Liver (tissue), 9 donors: ENCODE measurements around the gene ALAS1. TPM values are rescaled to one million over a fixed set of nuclear protein-coding genes. Genes with fewer than 3 reads are reported as not detected.

Experiments
- DNase-seq: peaks from one replicate; pipeline ENCODE4 v3.0.0-alpha.2; 2017; ENCODE audit warnings: low spot score
- H3K27ac ChIP-seq, 2 donors: one replicate each; pipeline ENCODE4 v1.7.0; 2013; ENCODE audit warnings: inconsistent platforms in 2 of 2, low read length in 2 of 2, control low read depth in 1 of 2, low read depth in 1 of 2, mild to moderate bottlenecking in 1 of 2
- H3K27me3 ChIP-seq, 4 donors: one replicate each; pipeline versions ENCODE4 v1.6.1 to v1.7.0; 2013; ENCODE audit warnings: low read length in 3 of 4, inconsistent platforms in 1 of 4, mild to moderate bottlenecking in 1 of 4, moderate library complexity in 1 of 4; ENCODE audit not compliant: control insufficient read depth in 4 of 4, insufficient read depth in 4 of 4
- H3K36me3 ChIP-seq, 4 donors: one replicate each; pipeline versions ENCODE4 v1.6.1 to v1.7.0; 2013; ENCODE audit warnings: low read length in 3 of 4, mild to moderate bottlenecking in 3 of 4, low read depth in 1 of 4, moderate library complexity in 1 of 4; ENCODE audit not compliant: control insufficient read depth in 4 of 4, insufficient read depth in 3 of 4
- H3K4me1 ChIP-seq, 4 donors: one replicate each; pipeline versions ENCODE4 v1.6.1 to v1.7.0; 2013; ENCODE audit warnings: low read length in 3 of 4, mild to moderate bottlenecking in 3 of 4, moderate library complexity in 1 of 4; ENCODE audit not compliant: control insufficient read depth in 4 of 4, insufficient read depth in 4 of 4
- H3K4me3 ChIP-seq, 3 donors: one replicate each; pipeline versions ENCODE4 v1.6.1 to v1.7.0; 2013; ENCODE audit warnings: low read length in 3 of 3, control low read depth in 1 of 3, low read depth in 1 of 3, mild to moderate bottlenecking in 1 of 3
- H3K9ac ChIP-seq, 2 donors: one replicate each; pipeline ENCODE4 v1.7.0; 2013; ENCODE audit warnings: low read length in 2 of 2, mild to moderate bottlenecking in 2 of 2, moderate library complexity in 2 of 2, control low read depth in 1 of 2, low read depth in 1 of 2
- H3K9me3 ChIP-seq, 4 donors: one replicate each; pipeline versions ENCODE4 v1.6.1 to v1.7.0; 2013; ENCODE audit warnings: low read length in 3 of 4; ENCODE audit not compliant: control insufficient read depth in 4 of 4
- EGR1 ChIP-seq, 2 donors: IDR thresholded peaks; 2 replicates each; pipeline ENCODE4 v1.6.1; 2016 to 2018; ENCODE audit warnings: antibody characterized with exemption in 2 of 2, low read depth in 2 of 2
- FOXA1 ChIP-seq: IDR thresholded peaks from 2 replicates; pipeline ENCODE4 v1.6.1; 2016; ENCODE audit warnings: antibody characterized with exemption
- FOXA2 ChIP-seq: IDR thresholded peaks from 2 replicates; pipeline ENCODE4 v1.6.1; 2016; ENCODE audit warnings: antibody characterized with exemption
- GABPA ChIP-seq, 2 donors: IDR thresholded peaks in 1 of 2; conservative IDR thresholded peaks in 1 of 2; 2 replicates each; pipeline ENCODE4 v1.6.1; 2016; ENCODE audit warnings: antibody characterized with exemption in 2 of 2, mild to moderate bottlenecking in 1 of 2, moderate library complexity in 1 of 2
- HNF4A ChIP-seq, 2 donors: conservative IDR thresholded peaks; 2 replicates each; pipeline ENCODE4 v1.6.1; 2016; ENCODE audit warnings: antibody characterized with exemption in 2 of 2, mild to moderate bottlenecking in 2 of 2
- HNF4G ChIP-seq: IDR thresholded peaks from 2 replicates; pipeline ENCODE4 v1.6.1; 2016; ENCODE audit warnings: antibody characterized with exemption
- JUND ChIP-seq, 2 donors: IDR thresholded peaks; 2 replicates each; pipeline ENCODE4 v1.6.1; 2016; ENCODE audit warnings: antibody characterized with exemption in 2 of 2
- NR2F2 ChIP-seq: IDR thresholded peaks from 2 replicates; pipeline ENCODE4 v1.6.1; 2016; ENCODE audit warnings: antibody characterized with exemption
- RAD21 ChIP-seq, 2 donors: IDR thresholded peaks; 2 replicates each; pipeline ENCODE4 v1.6.1; 2016; ENCODE audit warnings: antibody characterized with exemption in 2 of 2, mild to moderate bottlenecking in 2 of 2
- RXRA ChIP-seq, 2 donors: IDR thresholded peaks; 2 replicates each; pipeline ENCODE4 v1.6.1; 2017 to 2018; ENCODE audit warnings: antibody characterized with exemption in 2 of 2, mild to moderate bottlenecking in 1 of 2
- SP1 ChIP-seq: IDR thresholded peaks from 2 replicates; pipeline ENCODE4 v1.6.1; 2018; ENCODE audit warnings: antibody characterized with exemption, mild to moderate bottlenecking
- TAF1 ChIP-seq: conservative IDR thresholded peaks from 2 replicates; pipeline ENCODE4 v1.6.1; 2016; ENCODE audit warnings: antibody characterized with exemption, mild to moderate bottlenecking
- YY1 ChIP-seq: IDR thresholded peaks from 2 replicates; pipeline ENCODE4 v1.6.1; 2016; ENCODE audit warnings: antibody characterized with exemption, mild to moderate bottlenecking
- WGBS: extraction: QIAGEN DNeasy Blood & Tissue Kit; methylation state at CpG from one replicate; pipeline ENCODE4 v1.1.7; 2013; 5-methylcytosine and 5-hydroxymethylcytosine counted together
- polyA plus RNA-seq, 2 donors: library from polyadenylated mRNA; stranded (reverse) in 1 of 2; unstranded in 1 of 2; fragments of 200-250 nt in 1 of 2; fragments of >200 nt in 1 of 2; fragmentation: Nextera tagmentation in 1 of 2; extraction: Ambion mirVana in 1 of 2; gene quantifications; one replicate each; pipeline versions ENCODE4 v1.2.1 to v1.2.3, GENCODE V29; 2013 to 2015
- total RNA-seq, 2 donors: library from RNA; depleted of rRNA; stranded (reverse); fragments of >200 nt; gene quantifications; one replicate each; pipeline ENCODE4 v1.2.3, GENCODE V29; 2014
- TF ChIP-seq, protein P1 (sequence below): IDR thresholded peaks from 2 replicates; pipeline ENCODE4 v1.6.1; 2016; ENCODE audit warnings: antibody characterized with exemption
- TF ChIP-seq, protein P2 (sequence below): IDR thresholded peaks from 2 replicates; pipeline ENCODE4 v1.6.1; 2016; ENCODE audit warnings: antibody characterized with exemption
- TF ChIP-seq, protein P3 (sequence below): IDR thresholded peaks from 2 replicates; pipeline ENCODE4 v1.6.1; 2016; ENCODE audit warnings: antibody characterized with exemption
- TF ChIP-seq, protein P4 (sequence below): fragments of 150-350 bp; IDR thresholded peaks from 2 replicates; pipeline ENCODE4 v1.5.1; 2017; ENCODE audit warnings: improper control_type of control experiment, low read depth, low read length; ENCODE audit not compliant: missing input control
- TF ChIP-seq, protein P5 (sequence below): IDR thresholded peaks from 2 replicates; pipeline ENCODE4 v1.6.1; 2016; ENCODE audit warnings: antibody characterized with exemption, mild to moderate bottlenecking
- donor health status: healthy.
- donor health status: healthy.
- donor health status: healthy.
- donor health status: healthy.
- donor health status: healthy.

The ALAS1 gene
- total and polyA plus RNA-seq, 4 donors = 32.3 to 421 (median 137) TPM

DNA sequence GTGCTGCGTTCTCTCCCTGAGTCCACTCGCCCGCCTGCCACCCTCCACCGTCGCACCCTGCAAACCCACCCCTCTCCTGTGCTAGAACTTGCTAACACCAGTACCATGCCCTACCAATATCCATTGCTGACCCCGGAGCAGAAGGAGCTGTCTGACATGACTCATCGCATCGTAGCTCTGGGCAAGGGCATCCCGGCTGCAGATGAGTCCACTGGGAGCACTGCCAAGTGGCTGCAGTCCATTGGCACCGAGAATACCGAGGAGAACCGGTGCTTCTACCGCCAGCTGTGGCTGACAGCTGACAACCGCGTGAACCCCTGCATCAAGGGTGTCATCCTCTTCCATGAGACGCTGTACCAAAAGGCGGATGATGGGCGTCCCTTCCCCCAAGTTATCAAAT is 4.9 kb upstream of the ALAS1 start:
- H3K36me3 ChIP-seq = no peaks in the 10 kb centered on the region
- TF ChIP-seq, protein P1, sequence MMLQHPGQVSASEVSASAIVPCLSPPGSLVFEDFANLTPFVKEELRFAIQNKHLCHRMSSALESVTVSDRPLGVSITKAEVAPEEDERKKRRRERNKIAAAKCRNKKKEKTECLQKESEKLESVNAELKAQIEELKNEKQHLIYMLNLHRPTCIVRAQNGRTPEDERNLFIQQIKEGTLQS = peak; percentile 83
- TF ChIP-seq EGR1 (IDR thresholded peaks at IDR 0.05; ENCODE audit: low read depth in 2 of 2) (no peak), RAD21 (IDR thresholded peaks at IDR 0.05) (peak in 1 of 2 donors; percentile 32), SP1 (peak; percentile 73), GABPA (IDR thresholded peaks at IDR 0.05 in 1 of 2, conservative IDR thresholded peaks at IDR 0.05 in 1 of 2) (no peak), FOXA1 (no peak), NR2F2 (no peak), FOXA2 (peak; percentile 30), TAF1 (no peak), JUND (IDR thresholded peaks at IDR 0.05) (peak; percentile 96 to 98), HNF4G (no peak), RXRA (IDR thresholded peaks at IDR 0.05) (peak; percentile 77 to 93), YY1 (peak; percentile 61), HNF4A (conservative IDR thresholded peaks at IDR 0.05) (peak; percentile 73 to 84)
- TF ChIP-seq, protein P2, sequence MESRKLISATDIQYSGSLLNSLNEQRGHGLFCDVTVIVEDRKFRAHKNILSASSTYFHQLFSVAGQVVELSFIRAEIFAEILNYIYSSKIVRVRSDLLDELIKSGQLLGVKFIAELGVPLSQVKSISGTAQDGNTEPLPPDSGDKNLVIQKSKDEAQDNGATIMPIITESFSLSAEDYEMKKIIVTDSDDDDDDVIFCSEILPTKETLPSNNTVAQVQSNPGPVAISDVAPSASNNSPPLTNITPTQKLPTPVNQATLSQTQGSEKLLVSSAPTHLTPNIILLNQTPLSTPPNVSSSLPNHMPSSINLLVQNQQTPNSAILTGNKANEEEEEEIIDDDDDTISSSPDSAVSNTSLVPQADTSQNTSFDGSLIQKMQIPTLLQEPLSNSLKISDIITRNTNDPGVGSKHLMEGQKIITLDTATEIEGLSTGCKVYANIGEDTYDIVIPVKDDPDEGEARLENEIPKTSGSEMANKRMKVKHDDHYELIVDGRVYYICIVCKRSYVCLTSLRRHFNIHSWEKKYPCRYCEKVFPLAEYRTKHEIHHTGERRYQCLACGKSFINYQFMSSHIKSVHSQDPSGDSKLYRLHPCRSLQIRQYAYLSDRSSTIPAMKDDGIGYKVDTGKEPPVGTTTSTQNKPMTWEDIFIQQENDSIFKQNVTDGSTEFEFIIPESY = no peak
- TF ChIP-seq, protein P3, sequence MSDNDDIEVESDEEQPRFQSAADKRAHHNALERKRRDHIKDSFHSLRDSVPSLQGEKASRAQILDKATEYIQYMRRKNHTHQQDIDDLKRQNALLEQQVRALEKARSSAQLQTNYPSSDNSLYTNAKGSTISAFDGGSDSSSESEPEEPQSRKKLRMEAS = peak; percentile 46
- TF ChIP-seq, protein P4, sequence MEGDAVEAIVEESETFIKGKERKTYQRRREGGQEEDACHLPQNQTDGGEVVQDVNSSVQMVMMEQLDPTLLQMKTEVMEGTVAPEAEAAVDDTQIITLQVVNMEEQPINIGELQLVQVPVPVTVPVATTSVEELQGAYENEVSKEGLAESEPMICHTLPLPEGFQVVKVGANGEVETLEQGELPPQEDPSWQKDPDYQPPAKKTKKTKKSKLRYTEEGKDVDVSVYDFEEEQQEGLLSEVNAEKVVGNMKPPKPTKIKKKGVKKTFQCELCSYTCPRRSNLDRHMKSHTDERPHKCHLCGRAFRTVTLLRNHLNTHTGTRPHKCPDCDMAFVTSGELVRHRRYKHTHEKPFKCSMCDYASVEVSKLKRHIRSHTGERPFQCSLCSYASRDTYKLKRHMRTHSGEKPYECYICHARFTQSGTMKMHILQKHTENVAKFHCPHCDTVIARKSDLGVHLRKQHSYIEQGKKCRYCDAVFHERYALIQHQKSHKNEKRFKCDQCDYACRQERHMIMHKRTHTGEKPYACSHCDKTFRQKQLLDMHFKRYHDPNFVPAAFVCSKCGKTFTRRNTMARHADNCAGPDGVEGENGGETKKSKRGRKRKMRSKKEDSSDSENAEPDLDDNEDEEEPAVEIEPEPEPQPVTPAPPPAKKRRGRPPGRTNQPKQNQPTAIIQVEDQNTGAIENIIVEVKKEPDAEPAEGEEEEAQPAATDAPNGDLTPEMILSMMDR = no peak
- TF ChIP-seq, protein P5, sequence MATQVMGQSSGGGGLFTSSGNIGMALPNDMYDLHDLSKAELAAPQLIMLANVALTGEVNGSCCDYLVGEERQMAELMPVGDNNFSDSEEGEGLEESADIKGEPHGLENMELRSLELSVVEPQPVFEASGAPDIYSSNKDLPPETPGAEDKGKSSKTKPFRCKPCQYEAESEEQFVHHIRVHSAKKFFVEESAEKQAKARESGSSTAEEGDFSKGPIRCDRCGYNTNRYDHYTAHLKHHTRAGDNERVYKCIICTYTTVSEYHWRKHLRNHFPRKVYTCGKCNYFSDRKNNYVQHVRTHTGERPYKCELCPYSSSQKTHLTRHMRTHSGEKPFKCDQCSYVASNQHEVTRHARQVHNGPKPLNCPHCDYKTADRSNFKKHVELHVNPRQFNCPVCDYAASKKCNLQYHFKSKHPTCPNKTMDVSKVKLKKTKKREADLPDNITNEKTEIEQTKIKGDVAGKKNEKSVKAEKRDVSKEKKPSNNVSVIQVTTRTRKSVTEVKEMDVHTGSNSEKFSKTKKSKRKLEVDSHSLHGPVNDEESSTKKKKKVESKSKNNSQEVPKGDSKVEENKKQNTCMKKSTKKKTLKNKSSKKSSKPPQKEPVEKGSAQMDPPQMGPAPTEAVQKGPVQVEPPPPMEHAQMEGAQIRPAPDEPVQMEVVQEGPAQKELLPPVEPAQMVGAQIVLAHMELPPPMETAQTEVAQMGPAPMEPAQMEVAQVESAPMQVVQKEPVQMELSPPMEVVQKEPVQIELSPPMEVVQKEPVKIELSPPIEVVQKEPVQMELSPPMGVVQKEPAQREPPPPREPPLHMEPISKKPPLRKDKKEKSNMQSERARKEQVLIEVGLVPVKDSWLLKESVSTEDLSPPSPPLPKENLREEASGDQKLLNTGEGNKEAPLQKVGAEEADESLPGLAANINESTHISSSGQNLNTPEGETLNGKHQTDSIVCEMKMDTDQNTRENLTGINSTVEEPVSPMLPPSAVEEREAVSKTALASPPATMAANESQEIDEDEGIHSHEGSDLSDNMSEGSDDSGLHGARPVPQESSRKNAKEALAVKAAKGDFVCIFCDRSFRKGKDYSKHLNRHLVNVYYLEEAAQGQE = peak; percentile 42
- H3K9me3 ChIP-seq = no peaks in the 10 kb centered on the region
- WGBS = 52% methylated on average over 18 of the region's 18 CpGs
- peak overlapping the region; percentile 29 to 48 for H3K27ac ChIP-seq
- no peak overlapping the region for H3K9ac ChIP-seq
- DNase-seq = no peak
- peaks cover 10 to 32% (median 22%) of the 10 kb centered on the region in 4 donors for H3K4me1 ChIP-seq
- H3K27me3 ChIP-seq = no peaks in the 10 kb centered on the region
- no peak overlapping the region for H3K4me3 ChIP-seq
